GM18861 (cell line): ENCODE results near the gene RALGPS1.

Experiments used
- ATAC-seq: cut with Tn5 transposase; IDR thresholded peaks from one replicate; pipeline ENCODE4 v1.9.1; 2021; ENCODE audit not compliant: unreplicated experiment

RALGPS1 gene

GRCh38 chr9:127092041-127092608, 177.5 kb downstream of the RALGPS1 start:
- no peak for ATAC-seq

GRCh38 chr9:127093319-127094020, 178.9 kb downstream of the RALGPS1 start:
- no peak for ATAC-seq

- ATAC-seq, result no peak
Measured at GRCh38 chr9:127095411-127095810, 180.8 kb downstream of the RALGPS1 start.

- ATAC-seq, result no peak
Measured at GRCh38 chr9:127096208-127096607, 181.6 kb downstream of the RALGPS1 start.

- ATAC-seq, result no peak
Measured at GRCh38 chr9:127097683-127098082, 183.1 kb downstream of the RALGPS1 start.

- ATAC-seq, result no peak
Measured at GRCh38 chr9:127098916-127099553, 184.5 kb downstream of the RALGPS1 start.

- ATAC-seq, result no peak
Measured at GRCh38 chr9:127099664-127100063, 185.1 kb downstream of the RALGPS1 start.

- no peak for ATAC-seq
Measured at GRCh38 chr9:127102176-127102575, 187.6 kb downstream of the RALGPS1 start.

- no peak for ATAC-seq
Measured at GRCh38 chr9:127102788-127103187, 188.2 kb downstream of the RALGPS1 start.

- no peak for ATAC-seq
Measured at GRCh38 chr9:127104581-127105311, 190.2 kb downstream of the RALGPS1 start.

- ATAC-seq, result no peak
Measured at GRCh38 chr9:127105805-127106465, 191.4 kb downstream of the RALGPS1 start.

GRCh38 chr9:127106466-127106855, 191.9 kb downstream of the RALGPS1 start:
- ATAC-seq, result no peak

- no peak for ATAC-seq
Measured at GRCh38 chr9:127107171-127107928, 192.8 kb downstream of the RALGPS1 start.

GRCh38 chr9:127107929-127108876, 193.6 kb downstream of the RALGPS1 start:
- ATAC-seq, result no peak

GRCh38 chr9:127109212-127109711, 194.7 kb downstream of the RALGPS1 start:
- ATAC-seq, result no peak

GRCh38 chr9:127112056-127112455, 197.5 kb downstream of the RALGPS1 start:
- ATAC-seq, result no peak

GRCh38 chr9:127112735-127113161, 198.2 kb downstream of the RALGPS1 start:
- ATAC-seq, result no peak

- ATAC-seq, result no peak
Measured at GRCh38 chr9:127113191-127113972, 198.8 kb downstream of the RALGPS1 start.
